Astrocyte of the hippocampus (primary cell): ENCODE results near the gene APP.

Experiments
- DNase-seq: peaks from one replicate; pipeline ENCODE4 v3.0.0; 2011; ENCODE audit warnings: low read depth, low spot score

APP gene

DNA sequence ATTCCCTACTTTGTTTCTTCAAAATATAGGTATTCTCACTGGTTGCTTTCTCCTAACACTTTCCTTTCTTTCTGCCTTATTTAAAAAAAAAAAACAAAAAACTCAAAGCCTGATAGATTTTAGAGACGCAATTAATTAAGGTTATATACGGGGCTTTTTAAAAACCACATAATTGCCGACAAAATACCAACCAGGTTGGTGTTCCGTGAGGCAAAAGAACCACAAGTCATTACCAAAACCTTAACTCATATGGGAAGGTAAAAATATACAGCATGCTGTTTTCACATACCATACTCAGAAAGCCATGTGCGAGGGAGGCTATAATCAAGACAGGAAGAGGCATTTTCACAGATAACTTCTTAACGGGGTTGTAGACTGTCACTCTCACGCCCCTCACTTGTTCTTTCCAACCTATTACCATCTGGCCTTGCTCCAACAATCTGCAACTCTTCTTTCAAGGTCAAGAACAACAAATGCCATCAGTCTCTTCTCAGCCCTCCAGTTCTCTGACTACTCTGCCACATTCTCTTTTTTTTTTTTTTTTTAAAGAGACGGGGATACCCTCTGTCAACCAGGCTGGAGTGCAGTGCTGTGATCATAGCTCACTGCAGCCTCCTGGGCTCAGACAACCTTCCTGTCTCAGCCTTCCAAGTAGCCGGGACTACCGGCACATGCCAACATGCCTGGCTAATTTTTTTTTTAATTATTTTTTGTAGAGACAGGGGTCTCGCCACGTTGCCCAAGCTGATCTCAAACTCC is 102.6 kb downstream of the APP start:
- DNase-seq, result no peak

DNA sequence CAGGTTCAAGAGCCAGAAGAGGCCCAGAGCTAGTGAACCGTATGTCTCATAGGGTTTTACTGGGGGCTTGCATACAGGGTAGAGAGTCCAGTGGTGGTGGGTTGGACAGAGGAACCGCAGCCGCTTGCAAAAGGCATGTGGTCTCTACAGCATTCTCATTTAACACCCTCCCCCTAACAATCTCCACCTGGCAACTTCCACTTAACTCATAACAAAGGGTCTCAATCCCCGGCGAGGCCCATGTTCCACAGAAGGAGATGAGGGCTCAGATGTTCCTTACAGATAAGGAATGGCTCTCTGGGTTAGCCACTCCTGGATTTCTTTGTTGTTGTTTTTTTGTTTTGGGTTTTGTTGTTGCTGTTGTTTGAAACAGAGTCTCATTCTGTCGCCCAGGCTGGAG is 106.1 kb downstream of the APP start:
- no peak for DNase-seq

DNA sequence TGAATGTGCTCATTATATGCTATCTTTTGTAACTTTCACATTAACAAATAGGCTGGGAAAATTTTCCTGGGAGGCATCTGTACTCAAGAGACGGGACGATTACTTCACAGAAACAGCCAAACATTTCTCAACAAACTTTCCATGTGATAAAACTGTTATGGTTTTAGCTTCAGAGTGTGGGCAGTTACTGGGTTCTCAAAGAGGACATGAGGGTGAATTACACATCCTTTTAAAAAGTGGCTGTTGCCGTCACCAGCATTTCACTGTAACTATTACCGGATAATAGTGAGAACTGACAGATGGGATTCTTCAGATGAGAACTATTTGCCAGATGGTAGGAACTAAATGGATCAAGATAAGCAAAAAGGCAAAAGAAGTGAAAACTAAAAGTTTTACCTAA is 109.1 kb downstream of the APP start:
- DNase-seq, result no peak

- no peak for DNase-seq
These were observed 110.0 kb downstream of the APP start for GRCh38 chr21:26060335-26061115.

GRCh38 chr21:26057477-26058170 is 112.9 kb downstream of the APP start:
- DNase-seq, result no peak

DNA sequence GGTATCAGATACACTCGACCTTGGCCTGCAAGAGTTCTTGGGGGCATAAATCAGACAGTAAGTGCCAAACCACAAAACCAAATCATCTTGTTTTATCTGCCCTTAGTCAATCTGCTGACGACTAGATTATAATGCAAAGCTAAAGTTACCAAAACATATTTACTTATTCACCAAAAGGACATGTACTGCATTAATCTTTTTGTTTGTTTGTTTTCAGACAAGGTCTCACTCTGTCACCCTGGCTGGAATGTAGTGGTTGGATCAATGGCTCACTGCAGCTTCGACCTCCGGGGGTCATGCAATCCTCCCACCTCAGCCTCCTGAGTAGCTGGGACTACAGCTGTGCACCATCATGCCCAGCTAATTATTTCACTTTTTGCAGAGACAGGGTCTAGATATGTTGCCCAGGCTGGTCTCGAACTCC is 114.7 kb downstream of the APP start:
- no peak for DNase-seq

DNA sequence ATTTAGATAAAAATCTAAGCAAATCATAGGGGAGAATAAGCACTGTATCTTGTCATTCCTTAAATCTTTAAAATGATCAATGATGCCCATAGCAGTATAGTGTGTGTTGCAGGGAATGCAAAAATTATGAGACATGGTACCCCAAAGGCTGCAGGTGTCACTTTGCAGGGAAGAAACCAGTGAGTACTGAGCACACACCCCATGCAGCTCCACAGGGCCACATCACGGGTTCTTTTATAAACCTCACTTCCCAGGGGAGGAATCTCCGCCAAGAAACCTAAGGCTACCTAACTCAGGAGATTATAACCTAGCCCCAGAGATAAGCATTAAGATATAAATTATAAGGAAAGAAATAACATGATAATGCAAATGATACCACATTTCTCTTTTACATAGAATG is 115.6 kb downstream of the APP start:
- DNase-seq, result no peak

DNA sequence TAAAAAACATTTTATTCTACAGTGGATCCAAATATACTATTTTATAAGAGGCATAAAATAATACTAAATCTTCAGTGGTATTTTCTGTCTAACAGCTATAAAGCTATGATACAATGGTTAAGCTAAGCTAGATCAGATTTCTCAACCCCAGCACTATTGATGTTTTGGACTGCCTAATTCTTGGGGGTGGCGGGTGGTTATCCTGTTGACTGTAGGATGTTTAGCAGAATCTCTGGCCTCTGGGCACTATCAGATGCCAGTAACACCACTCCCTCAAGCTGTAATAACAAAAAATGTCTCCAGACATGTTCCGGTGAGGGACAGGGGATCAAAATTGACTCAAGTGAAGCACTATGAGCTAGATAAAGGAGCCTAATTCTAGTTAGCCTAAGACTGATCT is 118.5 kb downstream of the APP start:
- DNase-seq, result no peak

DNA sequence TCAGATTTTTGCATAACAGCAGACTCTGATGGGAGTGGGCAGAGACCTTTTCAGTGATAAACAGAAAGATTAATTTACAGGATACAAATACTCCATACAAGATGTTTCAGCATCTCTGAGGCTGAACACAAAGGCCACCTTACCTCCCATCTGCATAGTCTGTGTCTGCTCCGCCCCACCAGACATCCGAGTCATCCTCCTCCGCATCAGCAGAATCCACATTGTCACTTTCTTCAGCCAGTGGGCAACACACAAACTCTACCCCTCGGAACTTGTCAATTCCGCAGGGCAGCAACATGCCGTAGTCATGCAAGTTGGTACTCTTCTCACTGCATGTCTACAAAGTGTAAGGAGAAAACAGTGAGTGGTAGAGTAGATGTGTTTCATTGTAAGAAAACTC is 119.7 kb downstream of the APP start:
- no peak for DNase-seq

DNA sequence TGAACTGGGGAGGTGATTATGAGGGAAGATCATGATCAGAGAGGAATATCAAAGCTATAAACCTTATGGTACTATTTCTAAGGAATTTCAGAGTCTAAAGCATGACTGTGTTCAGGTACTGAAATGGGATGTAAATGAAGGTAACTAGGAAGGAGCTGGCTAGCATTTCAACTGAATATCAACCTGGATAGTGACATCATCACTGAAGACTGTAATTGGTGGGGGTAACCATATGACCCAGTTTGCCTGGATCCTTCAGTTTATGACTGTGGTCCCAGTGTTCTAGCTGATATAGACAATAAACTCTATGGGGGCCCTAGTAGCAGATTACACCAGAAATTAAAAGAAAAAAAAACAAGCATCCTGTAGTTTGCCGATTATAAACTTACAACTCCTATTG is 120.8 kb downstream of the APP start:
- no peak for DNase-seq

- DNase-seq, result no peak
These were observed 123.1 kb downstream of the APP start for GRCh38 chr21:26047279-26047967.

DNA sequence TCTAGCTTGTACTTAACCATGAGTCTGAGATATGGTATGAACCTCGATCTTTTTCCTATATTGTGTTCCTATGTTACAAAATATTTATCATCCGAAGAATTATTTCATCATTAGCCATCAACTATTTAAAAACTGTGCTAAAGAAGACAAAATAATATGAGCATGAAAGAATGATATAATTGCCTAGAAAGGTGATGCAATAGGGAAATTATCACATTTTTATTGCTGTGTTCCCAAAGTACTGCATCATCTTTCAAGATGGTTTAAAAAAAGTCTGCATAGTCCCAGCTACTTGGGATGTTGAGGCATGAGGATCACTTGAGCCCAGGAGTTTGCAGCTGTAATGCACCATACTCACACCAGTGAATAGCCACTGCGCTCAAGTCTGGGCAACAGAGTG is 126.7 kb downstream of the APP start:
- DNase-seq, result no peak

GRCh38 chr21:26042181-26042876 is 128.2 kb downstream of the APP start:
- no peak for DNase-seq

- peak; percentile 37 for DNase-seq
These were observed 129.0 kb downstream of the APP start for GRCh38 chr21:26041431-26042180.

DNA sequence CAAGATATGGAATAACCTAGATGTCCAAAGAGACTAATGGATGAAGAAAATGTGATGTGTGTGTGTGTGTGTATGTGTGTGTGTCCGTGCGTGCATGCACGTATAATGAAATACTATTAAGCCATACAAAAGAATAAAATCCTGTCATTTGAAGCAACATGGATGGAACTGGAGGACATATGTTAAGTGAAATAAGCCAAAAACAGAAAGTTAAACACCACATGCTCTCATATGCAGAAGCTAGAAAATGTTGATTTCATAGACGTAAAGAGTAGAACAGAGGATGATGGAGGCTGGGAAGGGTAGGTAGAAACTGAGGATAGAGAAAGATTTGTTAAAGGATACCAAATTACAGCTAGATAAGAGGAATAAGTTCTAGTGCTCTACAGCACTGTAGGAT is 133.7 kb downstream of the APP start:
- DNase-seq, result no peak

- no peak for DNase-seq
These were observed 138.3 kb downstream of the APP start for GRCh38 chr21:26032263-26032662.

GRCh38 chr21:26028183-26028582 is 142.4 kb downstream of the APP start:
- DNase-seq, result no peak

- no peak for DNase-seq
These were observed 142.9 kb downstream of the APP start for GRCh38 chr21:26027696-26028095.

GRCh38 chr21:26025536-26026512 is 144.7 kb downstream of the APP start:
- no peak for DNase-seq
